ENCODE data around the gene MAD1L1.

DNA sequence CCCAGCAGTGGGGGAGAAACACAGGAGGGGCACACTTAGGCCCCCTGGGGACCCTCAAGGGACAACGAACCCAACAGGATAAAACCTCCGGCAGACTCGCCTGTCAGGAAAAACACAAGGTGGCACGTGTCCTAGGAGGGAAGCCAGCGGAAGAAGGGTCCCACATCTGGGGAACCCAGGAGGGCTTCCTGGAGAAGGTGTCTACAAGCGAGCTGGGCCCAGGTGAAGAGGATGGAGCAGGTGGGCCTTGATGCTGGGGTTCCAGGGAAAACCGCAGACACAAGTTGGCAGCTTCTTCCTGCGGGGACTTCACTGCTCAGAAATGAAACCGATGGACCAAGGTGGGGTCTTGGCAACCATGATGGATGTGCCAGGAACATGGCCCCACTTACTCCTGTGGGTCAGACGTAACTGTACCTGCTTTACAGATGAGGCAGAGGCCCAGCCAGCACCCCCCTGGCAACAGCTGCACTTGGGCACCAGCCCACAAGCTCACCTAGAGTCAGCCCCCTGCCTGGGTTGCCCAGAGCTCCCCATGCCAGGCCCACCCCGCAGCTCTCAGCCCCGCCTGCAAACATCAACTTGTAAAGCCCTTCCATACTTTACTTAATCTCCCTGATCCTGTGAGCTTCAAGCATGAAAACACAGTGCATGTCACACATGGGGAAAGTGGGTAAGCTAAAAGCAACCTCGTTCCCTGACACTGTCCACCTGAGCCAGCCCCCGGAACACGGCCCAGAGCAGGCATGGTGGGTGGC is 337.7 kb downstream of the MAD1L1 start:
- TF ChIP-seq, protein P1, sequence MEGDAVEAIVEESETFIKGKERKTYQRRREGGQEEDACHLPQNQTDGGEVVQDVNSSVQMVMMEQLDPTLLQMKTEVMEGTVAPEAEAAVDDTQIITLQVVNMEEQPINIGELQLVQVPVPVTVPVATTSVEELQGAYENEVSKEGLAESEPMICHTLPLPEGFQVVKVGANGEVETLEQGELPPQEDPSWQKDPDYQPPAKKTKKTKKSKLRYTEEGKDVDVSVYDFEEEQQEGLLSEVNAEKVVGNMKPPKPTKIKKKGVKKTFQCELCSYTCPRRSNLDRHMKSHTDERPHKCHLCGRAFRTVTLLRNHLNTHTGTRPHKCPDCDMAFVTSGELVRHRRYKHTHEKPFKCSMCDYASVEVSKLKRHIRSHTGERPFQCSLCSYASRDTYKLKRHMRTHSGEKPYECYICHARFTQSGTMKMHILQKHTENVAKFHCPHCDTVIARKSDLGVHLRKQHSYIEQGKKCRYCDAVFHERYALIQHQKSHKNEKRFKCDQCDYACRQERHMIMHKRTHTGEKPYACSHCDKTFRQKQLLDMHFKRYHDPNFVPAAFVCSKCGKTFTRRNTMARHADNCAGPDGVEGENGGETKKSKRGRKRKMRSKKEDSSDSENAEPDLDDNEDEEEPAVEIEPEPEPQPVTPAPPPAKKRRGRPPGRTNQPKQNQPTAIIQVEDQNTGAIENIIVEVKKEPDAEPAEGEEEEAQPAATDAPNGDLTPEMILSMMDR (IDR thresholded peaks at IDR 0.05) = no peak
- TF ChIP-seq POLR2A (IDR thresholded peaks at IDR 0.05) = no peak
